Suprapubic skin (tissue), 3 donors: ENCODE measurements around the gene EPOP.

Experiments used
- CTCF ChIP-seq, 2 donors: fragments of 200-600 bp in 1 of 2; fragments of 450-650 bp in 1 of 2; sonication (generic) in 1 of 2; IDR thresholded peaks; one replicate each; pipeline ENCODE4 v1.5.1; 2016 to 2019; ENCODE audit warnings: antibody characterized with exemption in 2 of 2, mild to moderate bottlenecking in 1 of 2, moderate library complexity in 1 of 2
- POLR2A ChIP-seq, 2 donors: fragments of 450-650 bp; IDR thresholded peaks; one replicate each; pipeline ENCODE4 v1.6.1; 2017; ENCODE audit warnings: antibody characterized with exemption in 2 of 2, mild to moderate bottlenecking in 2 of 2, moderate library complexity in 2 of 2

- TF ChIP-seq CTCF (IDR thresholded peaks at IDR 0.05) (no peak), POLR2A (IDR thresholded peaks at IDR 0.05) (no peak)
Observed at GRCh38 chr17:38653679-38654078, 21.1 kb downstream of the EPOP start.
